Astrocyte of the hippocampus (primary cell): ENCODE data around the gene BCL6B.
"Not testable (repeated sequence)": the region's sequence is repeated elsewhere in the genome, so short reads cannot be mapped to it uniquely, and the experiment has no call there.

Source experiments
- DNase-seq: peaks from one replicate; pipeline ENCODE4 v3.0.0; 2011; ENCODE audit warnings: low read depth, low spot score

The BCL6B gene

GRCh38 chr17:7027335-7027734, 4.5 kb downstream of the BCL6B start:
- no peak for DNase-seq

- no peak for DNase-seq
These were observed 6.2 kb downstream of the BCL6B start for GRCh38 chr17:7029096-7029495.

GRCh38 chr17:7029659-7030058, 6.8 kb downstream of the BCL6B start:
- DNase-seq: no peak

GRCh38 chr17:7034955-7035590, 12.2 kb downstream of the BCL6B start:
- no peak for DNase-seq

GRCh38 chr17:7035591-7036368, 12.9 kb downstream of the BCL6B start, which contains the start of gene SLC16A13:
Gene SLC16A13 (plus strand): TSS chr17:7036015. CDS start chr17:7036383, 368 bp downstream.
- peak; percentile 96 for DNase-seq

- no peak for DNase-seq
These were observed 15.4 kb downstream of the BCL6B start for GRCh38 chr17:7038025-7038862.

GRCh38 chr17:7039832-7040231, 17.0 kb downstream of the BCL6B start:
- DNase-seq: no peak

GRCh38 chr17:7041607-7042500, 19.0 kb downstream of the BCL6B start:
- no peak for DNase-seq

GRCh38 chr17:7042501-7043181, 19.8 kb downstream of the BCL6B start:
- DNase-seq: no peak

- no peak for DNase-seq
These were observed 20.3 kb downstream of the BCL6B start for GRCh38 chr17:7043182-7043496.

GRCh38 chr17:7043497-7044198, 20.8 kb downstream of the BCL6B start, which contains the start of gene SLC16A11:
Gene SLC16A11 (minus strand): TSS chr17:7044092. CDS start chr17:7043513, 579 bp downstream.
- peak; percentile 54 for DNase-seq

GRCh38 chr17:7045492-7046126, 22.8 kb downstream of the BCL6B start:
- DNase-seq: peak; percentile 82

GRCh38 chr17:7046127-7046724, 23.4 kb downstream of the BCL6B start:
- no peak for DNase-seq

GRCh38 chr17:7046725-7047397, 24.0 kb downstream of the BCL6B start:
- not testable (repeated sequence) for DNase-seq

- no peak for DNase-seq
These were observed 24.7 kb downstream of the BCL6B start for GRCh38 chr17:7047566-7047965.

GRCh38 chr17:7048968-7049367, 26.1 kb downstream of the BCL6B start:
- no peak for DNase-seq

- not testable (repeated sequence) for DNase-seq
These were observed 27.7 kb downstream of the BCL6B start for GRCh38 chr17:7050583-7050982.

- DNase-seq: peak; percentile 71
These were observed 33.5 kb downstream of the BCL6B start for GRCh38 chr17:7056386-7056785.
